Measurements from ENCODE around the gene DLGAP1. TPM values are rescaled to one million over a fixed set of nuclear protein-coding genes. Genes with fewer than 3 reads are reported as not detected.

DLGAP1 gene
- total and polyA plus RNA-seq, 10 of the 15 experiments (the other 5 are each of a cell fraction or from before 2014, with no cell fraction given), result 0.23 to 27.6 (median 1.9) TPM

GRCh38 chr18:3620146-3621119 is 834.7 kb downstream of the DLGAP1 start:
- 40% methylated on average over 18 of the region's 18 CpGs for WGBS (ENCODE audit: insufficient coverage, insufficient replicate concordance, low lambda C conversion rate, missing lambda C conversion rate)
- no peaks in the 10 kb centered on the region for H3K79me2 ChIP-seq (ENCODE audit: control insufficient read depth, insufficient read depth, low read length)
- no peak overlapping the region for H2AFZ ChIP-seq (ENCODE audit: control insufficient read depth, low read depth, low read length)
- H3K9ac ChIP-seq (ENCODE audit: control insufficient read depth, insufficient read depth, low read length), result no peak overlapping the region
- intact Hi-C loops (cut with micrococcal nuclease; ENCODE audit: unreplicated experiment) (no loop called here), in situ Hi-C loops (cut with MboI) (no loop called here)
- no peaks in the 10 kb centered on the region for H3K9me3 ChIP-seq (replicated peaks; ENCODE audit: control insufficient read depth, insufficient read depth, low read length)
- no peak overlapping the region for H3K4me3 ChIP-seq
- H3K27ac ChIP-seq (ENCODE audit: control insufficient read depth, insufficient read depth), result no peak overlapping the region
- SMC1A ChIA-PET (ENCODE audit: uncharacterized antibody, unreplicated experiment), result interaction anchor here (1.0 to 2.5 kb wide), 4 partner anchors 8 to 166 kb away, joined by 3 to 8 read pairs (median 6); no protein-coding TSS in a partner anchor
- no peaks in the 10 kb centered on the region for H3K27me3 ChIP-seq (replicated peaks in 1 of 2; ENCODE audit: control insufficient read depth in 2 of 2, insufficient read depth in 2 of 2, low read length in 1 of 2)
- TF ChIP-seq BHLHE40 (IDR thresholded peaks at IDR 0.05; ENCODE audit: borderline replicate concordance in 1 of 2, low read depth in 2 of 2, low read length in 1 of 2), result peak in 1 of 2 experiments; percentile 40; a peak in 2 of 4 replicates
- no peak for TF ChIP-seq SMARCA5 (IDR thresholded peaks at IDR 0.05)
- TF ChIP-seq BCL11A (IDR thresholded peaks at IDR 0.05; ENCODE audit: low read depth, low read length), result no peak
- no peaks in the 10 kb centered on the region for H4K20me1 ChIP-seq (ENCODE audit: control insufficient read depth, insufficient read depth)
- H3K36me3 ChIP-seq (ENCODE audit: control insufficient read depth in 2 of 2, insufficient read depth in 2 of 2, low read length in 1 of 2), result no peaks in the 10 kb centered on the region; a peak in 1 of 4 replicates
- FAIRE-seq (no peak), ATAC-seq (peak; percentile 61), DNase-seq (ENCODE audit: low read depth, low spot score) (no peak)
- no TSS peak for BruUV-seq (replicated peaks)
- RAD21 ChIA-PET (ENCODE audit: unreplicated experiment), result interaction anchor here (1.9 kb wide), 1 partner anchor 17 kb away, joined by 5 read pairs; no protein-coding TSS in a partner anchor
- no peaks in the 10 kb centered on the region for H3K4me1 ChIP-seq (ENCODE audit: control insufficient read depth, insufficient read depth, low read length)
- POLR2A ChIA-PET, result interaction anchor here (1.6 kb wide), 1 partner anchor 25 kb away, joined by 4 read pairs; no protein-coding TSS in a partner anchor
- no peak overlapping the region for H3K4me2 ChIP-seq (ENCODE audit: control insufficient read depth, insufficient read depth)
- CTCF ChIA-PET, result no interaction called here

GRCh38 chr18:3619746-3620145 is 835.4 kb downstream of the DLGAP1 start:
- H3K27ac ChIP-seq (ENCODE audit: control insufficient read depth, insufficient read depth), result no peak overlapping the region
- RAD21 ChIA-PET (ENCODE audit: unreplicated experiment), result no interaction called here
- SMC1A ChIA-PET (ENCODE audit: uncharacterized antibody, unreplicated experiment), result no interaction called here
- TF ChIP-seq IKZF1 (conservative IDR thresholded peaks at IDR 0.05) (no peak), E2F4 (IDR thresholded peaks at IDR 0.05; ENCODE audit: low read depth, low read length) (no peak), BRCA1 (IDR thresholded peaks at IDR 0.05; ENCODE audit: low read depth, low read length) (no peak), E2F8 (IDR thresholded peaks at IDR 0.05; ENCODE audit: low read depth, partially characterized antibody) (no peak), ATF7 (IDR thresholded peaks at IDR 0.05; ENCODE audit: low read depth) (no peak), IKZF2 (IDR thresholded peaks at IDR 0.05) (no peak), YBX1 (IDR thresholded peaks at IDR 0.05) (no peak), NR2C2 (IDR thresholded peaks at IDR 0.05; ENCODE audit: borderline replicate concordance, control insufficient read depth, insufficient read length, low read depth) (no peak)
- H3K4me2 ChIP-seq (ENCODE audit: control insufficient read depth, insufficient read depth), result no peak overlapping the region
- intact Hi-C loops (cut with micrococcal nuclease; ENCODE audit: unreplicated experiment), result no loop called here
- 69% methylated on average over 3 of the region's 4 CpGs for WGBS (ENCODE audit: insufficient coverage, insufficient replicate concordance, low lambda C conversion rate, missing lambda C conversion rate)
- FAIRE-seq (no peak), ATAC-seq (no peak), DNase-seq (ENCODE audit: low read depth, low spot score) (no peak)
- no peaks in the 10 kb centered on the region for H3K4me1 ChIP-seq (ENCODE audit: control insufficient read depth, insufficient read depth, low read length)
- H2AFZ ChIP-seq (ENCODE audit: control insufficient read depth, low read depth, low read length), result no peak overlapping the region
- in situ Hi-C loops (cut with MboI), result no loop called here
- no peaks in the 10 kb centered on the region; a peak in 1 of 4 replicates for H3K36me3 ChIP-seq (ENCODE audit: control insufficient read depth in 2 of 2, insufficient read depth in 2 of 2, low read length in 1 of 2)
- no peak overlapping the region for H3K9ac ChIP-seq (ENCODE audit: control insufficient read depth, insufficient read depth, low read length)
- POLR2A ChIA-PET, result no interaction called here
- no peak overlapping the region for H3K4me3 ChIP-seq
- BruUV-seq (replicated peaks), result no TSS peak
- CTCF ChIA-PET, result no interaction called here
- no peaks in the 10 kb centered on the region for H3K79me2 ChIP-seq (ENCODE audit: control insufficient read depth, insufficient read depth, low read length)
- H3K9me3 ChIP-seq (replicated peaks; ENCODE audit: control insufficient read depth, insufficient read depth, low read length), result no peaks in the 10 kb centered on the region
- H3K27me3 ChIP-seq (replicated peaks in 1 of 2; ENCODE audit: control insufficient read depth in 2 of 2, insufficient read depth in 2 of 2, low read length in 1 of 2), result no peaks in the 10 kb centered on the region
- no peaks in the 10 kb centered on the region for H4K20me1 ChIP-seq (ENCODE audit: control insufficient read depth, insufficient read depth)
